ENCODE measurements around the gene TMEM139. TPM values are rescaled to one million over a fixed set of nuclear protein-coding genes. Genes with fewer than 3 reads are reported as not detected.

The TMEM139 gene
- total and polyA plus RNA-seq, 3 donors from 2014 or later = 1.1 to 5.3 (median 2.2) TPM

- intact Hi-C loops (cut with DNase I; ENCODE audit: low total_unique reads) = no loop called here
- Histone ChIP-seq H3K4me3 (no peak overlapping the region), H3K36me3 (ENCODE audit: low read depth, missing control alignments) (no peaks in the 10 kb centered on the region), H3K9me3 (no peaks in the 10 kb centered on the region), H3K27me3 (no peaks in the 10 kb centered on the region), H3K4me1 (no peaks in the 10 kb centered on the region), H3K27ac (no peak overlapping the region)
- 76 to 89% methylated on average over 3 of the region's 3 CpGs for WGBS, 2 donors
- no peak for DNase-seq
- TF ChIP-seq CTCF (IDR thresholded peaks at IDR 0.05) = no peak
- no peak for TF ChIP-seq POLR2A (IDR thresholded peaks at IDR 0.05)
Measured at GRCh38 chr7:143337216-143337615, 52.5 kb downstream of the TMEM139 start.

Small RNAs within 50 kb of the gene (small RNA-seq; reads per million reads assigned to genes)
- gene RN7SL481P (0 reads per million in 2 donors), gene RN7SL535P (0 reads per million in 2 donors)

Other genes starting within 250 kb of the TMEM139 start
- gene OR6V1, start 232.6 kb upstream of the TMEM139 start, total RNA-seq = not detected
- not detected for gene OR6V1, start 232.6 kb upstream of the TMEM139 start, polyA plus RNA-seq (ENCODE audit: insufficient read depth, low read depth, low replicate concordance)
- not detected for gene PIP, start 152.9 kb upstream of the TMEM139 start, total RNA-seq
- gene PIP, start 152.9 kb upstream of the TMEM139 start, polyA plus RNA-seq (ENCODE audit: insufficient read depth, low read depth, low replicate concordance) = not detected
- gene TAS2R39, start 101.5 kb upstream of the TMEM139 start, total RNA-seq = not detected
- gene TAS2R39, start 101.5 kb upstream of the TMEM139 start, polyA plus RNA-seq (ENCODE audit: insufficient read depth, low read depth, low replicate concordance) = not detected
- gene TAS2R40, start 62.9 kb upstream of the TMEM139 start, total RNA-seq = not detected
- gene TAS2R40, start 62.9 kb upstream of the TMEM139 start, polyA plus RNA-seq (ENCODE audit: insufficient read depth, low read depth, low replicate concordance) = not detected
- 100 to 1,000 TPM; 105 to 136 TPM for gene GSTK1, start 21.5 kb upstream of the TMEM139 start, total RNA-seq
- gene GSTK1, start 21.5 kb upstream of the TMEM139 start, polyA plus RNA-seq (ENCODE audit: insufficient read depth, low read depth, low replicate concordance) = 169 TPM
- gene CASP2, start 3.4 kb downstream of the TMEM139 start, total RNA-seq = 10 to 100 TPM; 23.6 to 26.5 TPM
- 20.7 TPM for gene CASP2, start 3.4 kb downstream of the TMEM139 start, polyA plus RNA-seq (ENCODE audit: insufficient read depth, low read depth, low replicate concordance)
- 1 to 10 TPM; 1.1 to 1.4 TPM for gene CLCN1, start 31.2 kb downstream of the TMEM139 start, total RNA-seq
- gene CLCN1, start 31.2 kb downstream of the TMEM139 start, polyA plus RNA-seq (ENCODE audit: insufficient read depth, low read depth, low replicate concordance) = 2.7 TPM
- 1 to 10 TPM; 1.2 TPM for gene FAM131B, start 77.8 kb downstream of the TMEM139 start, total RNA-seq
- 1.2 TPM for gene FAM131B, start 77.8 kb downstream of the TMEM139 start, polyA plus RNA-seq (ENCODE audit: insufficient read depth, low read depth, low replicate concordance)
- 100 to 1,000 TPM; 164 to 222 TPM for gene ZYX, start 96.4 kb downstream of the TMEM139 start, total RNA-seq
- gene ZYX, start 96.4 kb downstream of the TMEM139 start, polyA plus RNA-seq (ENCODE audit: insufficient read depth, low read depth, low replicate concordance) = 190 TPM
- 1 to 10 TPM; 5.9 to 8.5 TPM for gene EPHA1, start 123.9 kb downstream of the TMEM139 start, total RNA-seq
- 9.8 TPM for gene EPHA1, start 123.9 kb downstream of the TMEM139 start, polyA plus RNA-seq (ENCODE audit: insufficient read depth, low read depth, low replicate concordance)
- not detected for gene TAS2R60, start 158.5 kb downstream of the TMEM139 start, total RNA-seq
- not detected for gene TAS2R60, start 158.5 kb downstream of the TMEM139 start, polyA plus RNA-seq (ENCODE audit: insufficient read depth, low read depth, low replicate concordance)
- under 1 TPM in 1 of 2 donors, not detected in 1; 0.55 TPM for gene TAS2R41, start 192.9 kb downstream of the TMEM139 start, total RNA-seq
- gene TAS2R41, start 192.9 kb downstream of the TMEM139 start, polyA plus RNA-seq (ENCODE audit: insufficient read depth, low read depth, low replicate concordance) = not detected

Measured in testis (tissue), 3 donors.